GM12878 (cell line): ENCODE measurements around the gene SRCIN1. TPM values are rescaled to one million over a fixed set of nuclear protein-coding genes. Genes with fewer than 3 reads are reported as not detected.

Experiments
- ATAC-seq: fragments of 200-7000 bp; cut with Tn5 transposase; 3 replicates; pipeline ENCODE4 v1.9.1; 2020; ENCODE audit warnings: mild to moderate bottlenecking, moderate library complexity
- BruUV-seq: library from RNA; stranded (reverse); fragments of 400-500 nt; replicated peaks from 2 replicates; lab custom pipeline; 2021; lab: Mats Ljungman, UMichigan
- CTCF ChIA-PET: fragments of 300-600 bp; sonication (Branson Sonifier 250); formaldehyde crosslinking; extraction: SDS; loops from one replicate; lab custom pipeline; 2021; ENCODE audit warnings: inconsistent platforms; lab: Yijun Ruan, JAX
- POLR2A ChIA-PET: fragments of 350-600 bp; formaldehyde crosslinking; extraction: SDS; loops from one replicate; lab custom pipeline; 2021; ENCODE audit warnings: inconsistent platforms; lab: Charles Lee
- RAD21 ChIA-PET: fragments of 300-600 bp; sonication (Branson Sonifier 250); formaldehyde crosslinking; loops from one replicate; lab custom pipeline; 2023; ENCODE audit warnings: antibody characterized with exemption; ENCODE audit not compliant: unreplicated experiment; lab: Charles Lee
- SMC1A ChIA-PET: fragments of 300-600 bp; sonication (Branson Sonifier 250); formaldehyde crosslinking; loops from one replicate; lab custom pipeline; 2023; ENCODE audit not compliant: unreplicated experiment, uncharacterized antibody; lab: Charles Lee
- DNase-seq: peaks from one replicate; pipeline ENCODE4 v3.0.0-alpha.2; 2011; ENCODE audit warnings: low read depth, low spot score
- FAIRE-seq: peaks from 3 replicates; lab custom pipeline; 2011; peaks lifted over from hg19 to GRCh38; lab: Jason Lieb, UNC
- H2AFZ ChIP-seq: 2 replicates; pipeline ENCODE4 v1.6.0; 2011; ENCODE audit warnings: low read depth, low read length, control low read depth; ENCODE audit not compliant: control insufficient read depth
- H3K27ac ChIP-seq: 2 replicates; pipeline ENCODE4 v1.5.1; 2011; ENCODE audit warnings: control low read depth; ENCODE audit not compliant: control insufficient read depth, insufficient read depth
- H3K27me3 ChIP-seq, 2 experiments: replicated peaks in 1 of 2; 2 replicates each; pipeline versions ENCODE4 v1.6.0 to v1.6.1; 2011; ENCODE audit warnings: low read length in 1 of 2; ENCODE audit not compliant: control insufficient read depth in 2 of 2, insufficient read depth in 2 of 2
- H3K36me3 ChIP-seq, 2 experiments: 2 replicates each; pipeline ENCODE4 v1.5.1; 2011; ENCODE audit warnings: low read length in 1 of 2; ENCODE audit not compliant: control insufficient read depth in 2 of 2, insufficient read depth in 2 of 2
- H3K4me1 ChIP-seq: 2 replicates; pipeline ENCODE4 v1.6.1; 2011; ENCODE audit warnings: mild to moderate bottlenecking, low read length, moderate library complexity, mixed read lengths; ENCODE audit not compliant: control insufficient read depth, insufficient read depth
- H3K4me2 ChIP-seq: 2 replicates; pipeline ENCODE4 v1.6.0; 2011; ENCODE audit warnings: control low read depth; ENCODE audit not compliant: control insufficient read depth, insufficient read depth
- H3K4me3 ChIP-seq: fragments of 200-600 bp; sonication (generic); 2 replicates; pipeline ENCODE4 v1.5.1; 2016
- H3K79me2 ChIP-seq: 2 replicates; pipeline ENCODE4 v1.6.0; 2011; ENCODE audit warnings: low read length; ENCODE audit not compliant: control insufficient read depth, insufficient read depth
- H3K9ac ChIP-seq: 2 replicates; pipeline ENCODE4 v1.8.0; 2011; ENCODE audit warnings: low read length, control low read depth, mixed read lengths; ENCODE audit not compliant: control insufficient read depth, insufficient read depth
- H3K9me3 ChIP-seq: replicated peaks from 3 replicates; pipeline ENCODE4 v1.5.1; 2011; ENCODE audit warnings: mild to moderate bottlenecking, low read length; ENCODE audit not compliant: control insufficient read depth, insufficient read depth
- H4K20me1 ChIP-seq: 2 replicates; pipeline ENCODE4 v1.6.0; 2011; ENCODE audit not compliant: control insufficient read depth, insufficient read depth
- ATF3 ChIP-seq: IDR thresholded peaks from 2 replicates; pipeline ENCODE4 v1.6.1; 2011; ENCODE audit warnings: low read depth, mild to moderate bottlenecking, low read length, moderate library complexity, borderline replicate concordance; ENCODE audit errors: extremely low read depth
- BCL3 ChIP-seq: IDR thresholded peaks from 2 replicates; pipeline ENCODE4 v1.6.1; 2011; ENCODE audit warnings: borderline replicate concordance, low read depth, mild to moderate bottlenecking, moderate library complexity, low read length; ENCODE audit not compliant: insufficient read depth, poor library complexity, severe bottlenecking
- CBX3 ChIP-seq: fragments of 200-600 bp; sonication (generic); IDR thresholded peaks from 2 replicates; pipeline ENCODE4 v1.6.1; 2016; ENCODE audit warnings: low read depth, borderline replicate concordance
- DPF2 ChIP-seq: fragments of 450-650 bp; IDR thresholded peaks from 2 replicates; pipeline ENCODE4 v1.6.1; 2017; ENCODE audit warnings: mild to moderate bottlenecking
- FOXK2 ChIP-seq: fragments of 450-650 bp; IDR thresholded peaks from 2 replicates; pipeline ENCODE4 v1.6.1; 2017; ENCODE audit warnings: mild to moderate bottlenecking, moderate library complexity
- LARP7 ChIP-seq: fragments of 450-650 bp; IDR thresholded peaks from 2 replicates; pipeline ENCODE4 v1.6.1; 2017; ENCODE audit warnings: mild to moderate bottlenecking
- MEF2B ChIP-seq: fragments of 450-650 bp; IDR thresholded peaks from 2 replicates; pipeline ENCODE4 v1.6.1; 2018; ENCODE audit warnings: mild to moderate bottlenecking, moderate library complexity; ENCODE audit not compliant: partially characterized antibody, poor library complexity, severe bottlenecking
- NFYA ChIP-seq: IDR thresholded peaks from 2 replicates; pipeline ENCODE4 v1.6.1; 2011; ENCODE audit warnings: low read depth, mild to moderate bottlenecking, low read length, improper control_type of control experiment, borderline replicate concordance
- NR2F1 ChIP-seq: fragments of 450-650 bp; conservative IDR thresholded peaks from 2 replicates; pipeline ENCODE4 v1.6.1; 2017; ENCODE audit warnings: mild to moderate bottlenecking
- RELA ChIP-seq: fragments of 450-650 bp; IDR thresholded peaks from 2 replicates; pipeline ENCODE4 v1.8.0; 2014; ENCODE audit warnings: borderline replicate concordance; ENCODE audit not compliant: partially characterized antibody
- SPI1 ChIP-seq: IDR thresholded peaks from 2 replicates; pipeline ENCODE4 v1.6.1; 2011; ENCODE audit warnings: low read depth, mild to moderate bottlenecking, low read length, moderate library complexity, borderline replicate concordance; ENCODE audit not compliant: insufficient read depth
- TAF1 ChIP-seq: IDR thresholded peaks from 2 replicates; pipeline ENCODE4 v1.6.1; 2011; ENCODE audit warnings: mild to moderate bottlenecking, low read depth, low read length, borderline replicate concordance
- ZBTB11 ChIP-seq: fragments of 450-650 bp; formaldehyde crosslinking; IDR thresholded peaks from 2 replicates; pipeline ENCODE4 v1.5.0; 2022; ENCODE audit warnings: mild to moderate bottlenecking, missing genetic modification characterization
- ZNF384 ChIP-seq: IDR thresholded peaks from 2 replicates; pipeline ENCODE4 v1.6.1; 2012; ENCODE audit warnings: low read depth, mild to moderate bottlenecking, low read length, improper control_type of control experiment, borderline replicate concordance
- WGBS: methylation state at CpG from one replicate; pipeline ENCODE4 v1.1.6; 2016; ENCODE audit warnings: low lambda C conversion rate; ENCODE audit not compliant: insufficient replicate concordance, insufficient coverage; ENCODE audit errors: missing lambda C conversion rate; 5-methylcytosine and 5-hydroxymethylcytosine counted together
- in situ Hi-C: fragments of 300-500 bp; cut with MboI; formaldehyde crosslinking; loops from 9 replicates; pipeline ENCODE4 v1.14.3; 2018; ENCODE audit warnings: mixed read lengths
- intact Hi-C: fragments of 100-400 bp; cut with micrococcal nuclease; formaldehyde crosslinking; loops from one replicate; pipeline ENCODE4 v1.14.2; 2022; ENCODE audit not compliant: unreplicated experiment
- polyA plus RNA-seq, 11 experiments: library from polyadenylated mRNA; depleted of rRNA in 4 of 11; unstranded in 6 of 11; stranded (reverse) in 5 of 11; fragments of >200 nt; fragmentation: Nextera tagmentation in 4 of 11; fragmentation: Illumina TruSeq in 1 of 11; extraction: Ambion mirVana in 4 of 11; extraction: Trizol in 1 of 11; gene quantifications; 1 replicate in 1 of 11; 2 replicates in 10 of 11; pipeline versions ENCODE4 v1.2.1 to v1.2.3, GENCODE V29; 2011 to 2016; ENCODE audit warnings: inconsistent platforms in 2 of 11, missing spikeins in 2 of 11, low read depth in 1 of 11
- total RNA-seq, 4 experiments: library from RNA; depleted of rRNA in 3 of 4; stranded (reverse); fragments of >200 nt in 3 of 4; fragmentation: Illumina TruSeq in 1 of 4; extraction: Trizol in 1 of 4; gene quantifications; 2 replicates each; pipeline versions ENCODE4 v1.2.1 to v1.2.3, GENCODE V29; 2013 to 2021

Gene SRCIN1
- total and polyA plus RNA-seq, 10 of the 15 experiments (the other 5 are each of a cell fraction or from before 2014, with no cell fraction given), result under 0.01 to 0.74 (median 0.20) TPM; not detected in 3

- Histone ChIP-seq H3K4me3 (no peak overlapping the region), H3K79me2 (no peaks in the 10 kb centered on the region), H4K20me1 (no peaks in the 10 kb centered on the region), H3K4me2 (peak overlapping the region; percentile 57; the same call in 1 of the 2 replicates), H3K9ac (no peak overlapping the region), H3K9me3 (no peaks in the 10 kb centered on the region), H3K27ac (no peak overlapping the region), H3K27me3 (peaks cover 16 to 20% of the 10 kb centered on the region in 2 experiments), H3K4me1 (peaks cover 8% of the 10 kb centered on the region), H3K36me3 (no peaks in the 10 kb centered on the region), H2AFZ (no peak overlapping the region)
- DNase-seq (no peak), FAIRE-seq (no peak), ATAC-seq (peak; percentile 66)
- CTCF ChIA-PET, result interaction anchor here (1.0 to 1.2 kb wide), 3 partner anchors 12 to 14 kb away, joined by 4 to 5 read pairs (median 4); no protein-coding TSS in a partner anchor
- RAD21 ChIA-PET, result interaction anchor here (0.8 kb wide), 1 partner anchor 14 kb away, joined by 4 read pairs; no protein-coding TSS in a partner anchor
- SMC1A ChIA-PET, result interaction anchor here (1.0 kb wide), 2 partner anchors 10 to 13 kb away, joined by 3 read pairs; no protein-coding TSS in a partner anchor
- no TSS peak for BruUV-seq
- POLR2A ChIA-PET, result interaction anchor here (0.5 to 1.4 kb wide), 2 partner anchors 13 to 807 kb away, joined by 4 to 8 read pairs; no protein-coding TSS in a partner anchor
- 3% methylated on average over 27 of the region's 39 CpGs for WGBS
- intact Hi-C loops (no loop called here), in situ Hi-C loops (no loop called here)
- TF ChIP-seq CBX3, result no peak
- peak; percentile 19; the same call in 1 of the 2 replicates for TF ChIP-seq SPI1
- no peak for TF ChIP-seq BCL3
- TF ChIP-seq TAF1, result no peak
- no peak for TF ChIP-seq RELA
- no peak for TF ChIP-seq NFYA
- TF ChIP-seq MEF2B, result peak; percentile 60
- no peak for TF ChIP-seq ZBTB11 (CRISPR knock-in tag)
- TF ChIP-seq FOXK2, result no peak
- no peak for TF ChIP-seq DPF2
- TF ChIP-seq ATF3, result no peak
- no peak for TF ChIP-seq LARP7
- TF ChIP-seq NR2F1, result peak; percentile 41; the same call in 1 of the 2 replicates
- no peak for TF ChIP-seq ZNF384
Observed at GRCh38 chr17:38571833-38572668, 33.7 kb downstream of the SRCIN1 start.
